ENCODE data around the gene LMOD2. TPM values are rescaled to one million over a fixed set of nuclear protein-coding genes. Genes with fewer than 3 reads are reported as not detected.

Gene LMOD2
- total RNA-seq, 1 experiment from 2014 or later: not detected

GRCh38 chr7:123687161-123687560, 31.5 kb downstream of the LMOD2 start (continued):
- TF ChIP-seq, protein P1, sequence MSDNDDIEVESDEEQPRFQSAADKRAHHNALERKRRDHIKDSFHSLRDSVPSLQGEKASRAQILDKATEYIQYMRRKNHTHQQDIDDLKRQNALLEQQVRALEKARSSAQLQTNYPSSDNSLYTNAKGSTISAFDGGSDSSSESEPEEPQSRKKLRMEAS (IDR thresholded peaks at IDR 0.05): no peak
- TF ChIP-seq, protein P2, sequence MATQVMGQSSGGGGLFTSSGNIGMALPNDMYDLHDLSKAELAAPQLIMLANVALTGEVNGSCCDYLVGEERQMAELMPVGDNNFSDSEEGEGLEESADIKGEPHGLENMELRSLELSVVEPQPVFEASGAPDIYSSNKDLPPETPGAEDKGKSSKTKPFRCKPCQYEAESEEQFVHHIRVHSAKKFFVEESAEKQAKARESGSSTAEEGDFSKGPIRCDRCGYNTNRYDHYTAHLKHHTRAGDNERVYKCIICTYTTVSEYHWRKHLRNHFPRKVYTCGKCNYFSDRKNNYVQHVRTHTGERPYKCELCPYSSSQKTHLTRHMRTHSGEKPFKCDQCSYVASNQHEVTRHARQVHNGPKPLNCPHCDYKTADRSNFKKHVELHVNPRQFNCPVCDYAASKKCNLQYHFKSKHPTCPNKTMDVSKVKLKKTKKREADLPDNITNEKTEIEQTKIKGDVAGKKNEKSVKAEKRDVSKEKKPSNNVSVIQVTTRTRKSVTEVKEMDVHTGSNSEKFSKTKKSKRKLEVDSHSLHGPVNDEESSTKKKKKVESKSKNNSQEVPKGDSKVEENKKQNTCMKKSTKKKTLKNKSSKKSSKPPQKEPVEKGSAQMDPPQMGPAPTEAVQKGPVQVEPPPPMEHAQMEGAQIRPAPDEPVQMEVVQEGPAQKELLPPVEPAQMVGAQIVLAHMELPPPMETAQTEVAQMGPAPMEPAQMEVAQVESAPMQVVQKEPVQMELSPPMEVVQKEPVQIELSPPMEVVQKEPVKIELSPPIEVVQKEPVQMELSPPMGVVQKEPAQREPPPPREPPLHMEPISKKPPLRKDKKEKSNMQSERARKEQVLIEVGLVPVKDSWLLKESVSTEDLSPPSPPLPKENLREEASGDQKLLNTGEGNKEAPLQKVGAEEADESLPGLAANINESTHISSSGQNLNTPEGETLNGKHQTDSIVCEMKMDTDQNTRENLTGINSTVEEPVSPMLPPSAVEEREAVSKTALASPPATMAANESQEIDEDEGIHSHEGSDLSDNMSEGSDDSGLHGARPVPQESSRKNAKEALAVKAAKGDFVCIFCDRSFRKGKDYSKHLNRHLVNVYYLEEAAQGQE (IDR thresholded peaks at IDR 0.05; ENCODE audit: low read depth): no peak

GRCh38 chr7:123687727-123688126, 32.1 kb downstream of the LMOD2 start:
- intact Hi-C loops (cut with micrococcal nuclease): no loop called here
- ATAC-seq: no peak
- Histone ChIP-seq H3K4me3 (replicated peaks in 1 of 2; ENCODE audit: low read depth in 1 of 2, low read length in 2 of 2) (no peak overlapping the region), H3K27ac (ENCODE audit: low read depth, low read length) (no peak overlapping the region), H3K9me2 (ENCODE audit: insufficient read depth) (no peaks in the 10 kb centered on the region), H3K9me3 (ENCODE audit: control insufficient read depth in 1 of 2, insufficient read depth in 1 of 2, low read depth in 1 of 2, low read length in 2 of 2) (no peaks in the 10 kb centered on the region), H3K36me3 (ENCODE audit: control insufficient read depth in 1 of 2, insufficient read depth in 2 of 2, low read length in 2 of 2) (peaks cover 4% of the 10 kb centered on the region in 2 experiments; a peak in 3 of 4 replicates), H2AFZ (ENCODE audit: low read depth, low read length, poor library complexity, severe bottlenecking) (no peak overlapping the region), H3K4me2 (ENCODE audit: low read length) (no peak overlapping the region), H3K4me1 (ENCODE audit: control insufficient read depth in 1 of 2, insufficient read depth in 2 of 2, low read length in 2 of 2) (peaks cover 0 to 6% of the 10 kb centered on the region in 2 experiments; a peak in 1 of 4 replicates), H3K9ac (ENCODE audit: low read length) (no peak overlapping the region), H3K27me3 (ENCODE audit: insufficient read depth, low read length) (no peaks in the 10 kb centered on the region), H4K20me1 (ENCODE audit: insufficient read depth) (no peaks in the 10 kb centered on the region), H3K79me2 (ENCODE audit: insufficient read depth, low read length) (no peaks in the 10 kb centered on the region)
- no TSS peak for BruUV-seq (replicated peaks)
- CTCF ChIA-PET: no interaction called here
- DNase-seq (ENCODE audit: low read depth, low spot score): no peak
- POLR2A ChIA-PET: no interaction called here
- RAD21 ChIA-PET (ENCODE audit: low non-redundant PET in 1 of 2, low total read pairs in 2 of 2, uncharacterized antibody in 2 of 2, unreplicated experiment in 2 of 2): no interaction called here
- TF ChIP-seq RAD21 (IDR thresholded peaks at IDR 0.05; ENCODE audit: low read depth) (no peak), FOSL1 (IDR thresholded peaks at IDR 0.05; ENCODE audit: low read depth) (no peak), ZNF274 (IDR thresholded peaks at IDR 0.05; ENCODE audit: low read depth, low read length) (no peak), ZBTB33 (IDR thresholded peaks at IDR 0.05; ENCODE audit: extremely low read depth, insufficient replicate concordance, low read length) (no peak), CEBPB (IDR thresholded peaks at IDR 0.05; ENCODE audit: low read depth) (no peak), EZH2 (IDR thresholded peaks at IDR 0.05) (no peak), JUND (IDR thresholded peaks at IDR 0.05) (no peak)

Data from HCT116 (cell line).